ENCODE data around the gene GNB2. TPM values are rescaled to one million over a fixed set of nuclear protein-coding genes. Genes with fewer than 3 reads are reported as not detected.

The GNB2 gene
- total RNA-seq, 1 donor from 2014 or later: 500 TPM

- intact Hi-C loops (cut with DNase I): no loop called here
- no peaks in the 10 kb centered on the region for H3K27me3 ChIP-seq
- no peaks in the 10 kb centered on the region for H3K9me3 ChIP-seq
- TF ChIP-seq CTCF (IDR thresholded peaks at IDR 0.05): no peak
- H3K36me3 ChIP-seq: peaks cover 76 to 78% of the 10 kb centered on the region in 2 donors
- H3K4me3 ChIP-seq: no peak overlapping the region
- no peak overlapping the region for H3K27ac ChIP-seq
- H3K4me1 ChIP-seq: peaks cover 0 to 10% of the 10 kb centered on the region in 2 donors
- DNase-seq (ENCODE audit: low spot score in 2 of 2): no peak
Observed at GRCh38 chr7:100686201-100686821, 12.8 kb downstream of the GNB2 start.

- intact Hi-C loops (cut with DNase I): no loop called here
- H3K27ac ChIP-seq: no peak overlapping the region
- H3K36me3 ChIP-seq: peaks cover 71 to 73% of the 10 kb centered on the region in 2 donors
Observed at GRCh38 chr7:100686822-100687211, 13.3 kb downstream of the GNB2 start.

GRCh38 chr7:100687261-100687660 is 13.7 kb downstream of the GNB2 start:
- Histone ChIP-seq H3K4me1 (peaks cover 5 to 18% of the 10 kb centered on the region in 2 donors), H3K9me3 (no peaks in the 10 kb centered on the region), H3K36me3 (peaks cover 67 to 69% of the 10 kb centered on the region in 2 donors), H3K4me3 (no peak overlapping the region), H3K27ac (no peak overlapping the region), H3K27me3 (no peaks in the 10 kb centered on the region)
- intact Hi-C loops (cut with DNase I): no loop called here
- TF ChIP-seq CTCF (IDR thresholded peaks at IDR 0.05): no peak
- no peak for DNase-seq (ENCODE audit: low spot score in 2 of 2)

More at GRCh38 chr7:100686822-100687211, 13.3 kb downstream of the GNB2 start:
- peaks cover under 1 to 14% of the 10 kb centered on the region in 2 donors for H3K4me1 ChIP-seq
- no peak overlapping the region for H3K4me3 ChIP-seq
- no peak for DNase-seq (ENCODE audit: low spot score in 2 of 2)
- no peak for TF ChIP-seq CTCF (IDR thresholded peaks at IDR 0.05)
- H3K9me3 ChIP-seq: no peaks in the 10 kb centered on the region
- H3K27me3 ChIP-seq: no peaks in the 10 kb centered on the region

DNA sequence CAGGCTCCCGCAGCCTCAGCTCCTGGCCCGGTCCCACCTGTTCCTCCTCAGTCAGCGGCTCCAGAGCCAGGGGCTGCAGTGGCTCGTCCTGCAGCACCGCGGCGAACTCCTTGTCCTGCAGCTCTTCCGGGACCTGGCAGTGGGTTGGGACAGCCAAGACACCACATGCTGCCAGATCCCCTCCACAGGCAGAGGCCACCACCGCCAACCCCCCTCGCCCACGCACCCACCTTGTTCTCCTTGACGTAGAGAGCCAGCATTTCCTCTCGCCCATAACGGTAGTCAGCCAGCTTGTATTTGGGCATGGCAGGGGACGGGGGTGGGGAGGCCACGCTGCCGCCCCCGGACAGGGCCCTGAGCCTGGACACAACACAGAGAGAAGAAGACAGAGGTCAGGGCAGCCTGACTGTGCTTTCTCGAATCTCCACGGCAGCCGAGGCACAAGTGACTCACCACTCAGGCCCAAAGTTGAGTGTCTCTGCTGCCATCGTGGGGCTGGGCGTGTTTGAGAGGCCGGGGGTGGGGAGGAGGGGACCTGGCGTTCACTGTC is 14.3 kb downstream of the GNB2 start:
- no peaks in the 10 kb centered on the region for H3K9me3 ChIP-seq

GRCh38 chr7:100688326-100688860 is 14.9 kb downstream of the GNB2 start:
- peaks cover 56 to 57% of the 10 kb centered on the region in 2 donors for H3K36me3 ChIP-seq
- intact Hi-C loops (cut with DNase I): no loop called here
- no peaks in the 10 kb centered on the region for H3K27me3 ChIP-seq
- H3K4me3 ChIP-seq: no peak overlapping the region
- H3K4me1 ChIP-seq: peaks cover 10 to 26% of the 10 kb centered on the region in 2 donors
- no peak for TF ChIP-seq CTCF (IDR thresholded peaks at IDR 0.05)
- DNase-seq (ENCODE audit: low spot score in 2 of 2): no peak
- no peaks in the 10 kb centered on the region for H3K9me3 ChIP-seq
- no peak overlapping the region for H3K27ac ChIP-seq

More for the DNA sequence above, 14.3 kb downstream of the GNB2 start:
- intact Hi-C loops (cut with DNase I): no loop called here
- peaks cover 62 to 63% of the 10 kb centered on the region in 2 donors for H3K36me3 ChIP-seq
- no peak for TF ChIP-seq CTCF (IDR thresholded peaks at IDR 0.05)
- H3K27me3 ChIP-seq: no peaks in the 10 kb centered on the region
- no peak overlapping the region for H3K4me3 ChIP-seq
- H3K4me1 ChIP-seq: peaks cover 10 to 24% of the 10 kb centered on the region in 2 donors
- no peak for DNase-seq (ENCODE audit: low spot score in 2 of 2)
- H3K27ac ChIP-seq: no peak overlapping the region

Data from ascending aorta (tissue), 2 donors.